ENCODE data around the gene SRP19. TPM values are rescaled to one million over a fixed set of nuclear protein-coding genes. Genes with fewer than 3 reads are reported as not detected.
A peak's percentile ranks its signal among the peaks of the same experiment; 100 is the strongest.

Gene SRP19
- polyA plus RNA-seq, 3 donors, result 18.6 to 87.4 (median 71.9) TPM

DNA sequence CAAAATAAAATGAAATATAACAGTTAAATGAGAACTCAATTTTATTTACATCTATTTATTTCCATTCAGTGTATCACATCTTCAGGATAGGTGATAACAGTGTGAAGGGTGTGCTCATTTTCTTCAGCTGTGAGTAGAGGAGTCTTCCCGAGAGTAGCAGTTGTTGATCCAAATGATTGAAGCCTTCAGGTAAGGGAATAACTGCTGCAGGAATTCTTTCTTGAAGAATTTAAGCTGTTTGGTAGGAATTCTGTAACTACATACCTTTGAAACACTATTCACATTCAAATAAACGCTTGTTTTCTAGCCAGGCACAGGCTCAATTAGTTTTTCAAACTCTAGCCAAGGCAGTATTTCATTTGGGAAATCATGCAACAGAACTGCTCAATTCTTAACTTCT, 15.3 kb downstream of the SRP19 start:
- Histone ChIP-seq H3K27me3 (ENCODE audit: control insufficient read depth in 2 of 2, insufficient read depth in 2 of 2, low read length in 2 of 2) (no peaks in the 10 kb centered on the region), H2AFZ (ENCODE audit: insufficient read depth, low read depth, low read length, poor library complexity, severe bottlenecking) (no peak overlapping the region), H3K27ac (ENCODE audit: low read depth in 1 of 2, low read length in 2 of 2) (peak overlapping the region in 1 of 2 donors; percentile 7), H3K9me3 (replicated peaks in 1 of 2; ENCODE audit: control insufficient read depth in 1 of 2, insufficient read depth in 1 of 2, low read length in 2 of 2) (no peaks in the 10 kb centered on the region), H3K36me3 (replicated peaks in 1 of 2; ENCODE audit: control insufficient read depth in 1 of 2, insufficient read depth in 2 of 2, low read length in 2 of 2) (peaks cover 37 to 58% of the 10 kb centered on the region in 2 donors), H3K4me1 (ENCODE audit: control insufficient read depth in 1 of 2, insufficient read depth in 2 of 2, low read length in 2 of 2) (no peaks in the 10 kb centered on the region), H3K4me3 (replicated peaks in 1 of 3; ENCODE audit: low read depth in 2 of 3, low read length in 3 of 3) (no peak overlapping the region), H3K4me2 (replicated peaks; ENCODE audit: extremely low read depth, low read length, poor library complexity, severe bottlenecking) (no peak overlapping the region), H3K9ac (ENCODE audit: insufficient read depth, low read length, poor library complexity, severe bottlenecking) (no peak overlapping the region), H3K79me2 (ENCODE audit: insufficient read depth, low read length) (peaks cover 26% of the 10 kb centered on the region), H4K20me1 (ENCODE audit: insufficient read depth, low read length) (peaks cover 39% of the 10 kb centered on the region)
- Mint-ChIP-seq H3K9me3 (no peaks in the 10 kb centered on the region), H3K27ac (no peak overlapping the region), H3K36me3 (peaks cover 31 to 61% of the 10 kb centered on the region in 2 donors), H3K4me1 (peaks cover 15% of the 10 kb centered on the region), H3K27me3 (ENCODE audit: low read depth in 3 of 3) (no peaks in the 10 kb centered on the region), H3K4me3 (no peak overlapping the region)
- 80% methylated on average over 1 of the region's 2 CpGs for WGBS (ENCODE audit: insufficient coverage)
- DNase-seq, result no peak
- TF ChIP-seq, protein P1, sequence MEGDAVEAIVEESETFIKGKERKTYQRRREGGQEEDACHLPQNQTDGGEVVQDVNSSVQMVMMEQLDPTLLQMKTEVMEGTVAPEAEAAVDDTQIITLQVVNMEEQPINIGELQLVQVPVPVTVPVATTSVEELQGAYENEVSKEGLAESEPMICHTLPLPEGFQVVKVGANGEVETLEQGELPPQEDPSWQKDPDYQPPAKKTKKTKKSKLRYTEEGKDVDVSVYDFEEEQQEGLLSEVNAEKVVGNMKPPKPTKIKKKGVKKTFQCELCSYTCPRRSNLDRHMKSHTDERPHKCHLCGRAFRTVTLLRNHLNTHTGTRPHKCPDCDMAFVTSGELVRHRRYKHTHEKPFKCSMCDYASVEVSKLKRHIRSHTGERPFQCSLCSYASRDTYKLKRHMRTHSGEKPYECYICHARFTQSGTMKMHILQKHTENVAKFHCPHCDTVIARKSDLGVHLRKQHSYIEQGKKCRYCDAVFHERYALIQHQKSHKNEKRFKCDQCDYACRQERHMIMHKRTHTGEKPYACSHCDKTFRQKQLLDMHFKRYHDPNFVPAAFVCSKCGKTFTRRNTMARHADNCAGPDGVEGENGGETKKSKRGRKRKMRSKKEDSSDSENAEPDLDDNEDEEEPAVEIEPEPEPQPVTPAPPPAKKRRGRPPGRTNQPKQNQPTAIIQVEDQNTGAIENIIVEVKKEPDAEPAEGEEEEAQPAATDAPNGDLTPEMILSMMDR (IDR thresholded peaks at IDR 0.05), result no peak
- intact Hi-C loops (cut with micrococcal nuclease), result no loop called here

DNA sequence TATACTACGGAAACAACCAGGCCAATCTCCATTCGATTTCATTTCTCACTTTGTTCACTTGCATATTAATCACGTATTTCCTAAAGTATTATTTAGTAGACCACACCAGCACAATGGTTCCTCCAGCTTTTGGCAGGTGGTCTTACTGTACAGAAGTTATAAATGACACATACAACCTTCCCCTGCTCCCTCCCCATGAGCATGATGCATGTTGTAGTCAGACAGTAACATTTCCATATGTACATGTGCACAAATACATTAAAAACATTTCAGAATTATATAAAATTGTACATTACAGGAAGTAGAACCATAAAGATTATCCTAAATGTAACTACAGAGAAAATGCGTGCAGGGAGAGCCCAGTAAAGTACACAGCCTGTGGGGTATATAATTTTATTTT, 17.0 kb downstream of the SRP19 start:
- TF ChIP-seq, protein P1 (IDR thresholded peaks at IDR 0.05), result no peak
- Mint-ChIP-seq H3K36me3 (peaks cover 26 to 63% of the 10 kb centered on the region in 2 donors), H3K4me1 (peaks cover 8% of the 10 kb centered on the region), H3K27me3 (ENCODE audit: low read depth in 3 of 3) (no peaks in the 10 kb centered on the region), H3K9me3 (no peaks in the 10 kb centered on the region), H3K27ac (peak overlapping the region in 1 of 7 donors; percentile 13), H3K4me3 (no peak overlapping the region)
- intact Hi-C loops (cut with micrococcal nuclease), result no loop called here
- 50% methylated on average over 2 of the region's 4 CpGs for WGBS (ENCODE audit: insufficient coverage)
- no peak overlapping the region for H3K4me3 ChIP-seq (replicated peaks in 1 of 3; ENCODE audit: low read depth in 2 of 3, low read length in 3 of 3)
- no peaks in the 10 kb centered on the region for H3K27me3 ChIP-seq (ENCODE audit: control insufficient read depth in 2 of 2, insufficient read depth in 2 of 2, low read length in 2 of 2)
- H4K20me1 ChIP-seq (ENCODE audit: insufficient read depth, low read length), result peaks cover 56% of the 10 kb centered on the region
- no peak overlapping the region for H3K9ac ChIP-seq (ENCODE audit: insufficient read depth, low read length, poor library complexity, severe bottlenecking)
- peaks cover 31% of the 10 kb centered on the region for H3K79me2 ChIP-seq (ENCODE audit: insufficient read depth, low read length)
- no peaks in the 10 kb centered on the region for H3K9me3 ChIP-seq (replicated peaks in 1 of 2; ENCODE audit: control insufficient read depth in 1 of 2, insufficient read depth in 1 of 2, low read length in 2 of 2)
- no peak for DNase-seq
- H3K36me3 ChIP-seq (replicated peaks in 1 of 2; ENCODE audit: control insufficient read depth in 1 of 2, insufficient read depth in 2 of 2, low read length in 2 of 2), result peaks cover 52 to 76% of the 10 kb centered on the region in 2 donors
- H2AFZ ChIP-seq (ENCODE audit: insufficient read depth, low read depth, low read length, poor library complexity, severe bottlenecking), result no peak overlapping the region
- no peak overlapping the region for H3K27ac ChIP-seq (ENCODE audit: low read depth in 1 of 2, low read length in 2 of 2)
- H3K4me1 ChIP-seq (ENCODE audit: control insufficient read depth in 1 of 2, insufficient read depth in 2 of 2, low read length in 2 of 2), result no peaks in the 10 kb centered on the region
- H3K4me2 ChIP-seq (replicated peaks; ENCODE audit: extremely low read depth, low read length, poor library complexity, severe bottlenecking), result no peak overlapping the region

All from CD14-positive monocyte (primary cell).